ENCODE data around the gene VPS35L.
"Not testable (repeated sequence)": the region's sequence is repeated elsewhere in the genome, so short reads cannot be mapped to it uniquely, and the experiment has no call there.

The VPS35L gene

DNA sequence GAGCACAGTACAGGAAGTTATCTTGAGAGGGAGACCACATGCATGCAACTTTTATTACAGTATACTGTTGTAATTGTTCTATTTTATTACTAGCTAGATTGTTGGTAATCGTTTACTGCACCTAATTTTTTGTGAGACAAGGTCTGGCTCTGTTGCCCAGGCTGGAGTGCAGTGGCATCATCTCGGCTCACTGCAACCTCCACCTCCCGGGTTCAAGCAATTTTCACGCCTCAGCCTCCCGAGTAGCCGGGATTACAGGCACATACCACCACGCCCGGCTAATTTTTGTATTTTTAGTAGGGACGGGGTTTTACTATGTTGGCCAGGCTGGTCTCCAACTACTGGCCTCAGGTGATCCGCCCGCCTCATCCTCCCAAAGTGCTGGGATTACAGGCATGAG, 161.2 kb downstream of the VPS35L start:
- DNase-seq = not testable (repeated sequence)

DNA sequence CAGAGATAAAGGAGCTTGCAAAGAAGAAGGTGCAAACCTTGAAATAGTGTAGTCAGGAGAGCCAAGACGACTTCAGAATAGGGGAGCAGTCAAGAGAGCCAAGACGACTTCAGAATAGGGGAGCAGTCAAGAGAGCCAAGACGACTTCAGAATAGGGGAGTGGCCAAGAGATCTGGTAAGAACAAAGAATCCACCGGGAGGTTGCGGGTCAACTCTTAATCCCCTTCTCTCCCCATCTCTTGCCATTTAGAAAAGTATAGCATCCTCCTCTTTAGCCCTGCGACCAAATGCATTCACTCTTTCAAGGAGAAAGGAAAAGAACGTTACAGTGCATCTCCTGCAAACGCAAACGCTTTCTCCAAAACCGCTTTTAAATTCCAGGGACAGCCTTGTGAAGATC, 161.8 kb downstream of the VPS35L start:
- DNase-seq = peak; percentile 5

DNA sequence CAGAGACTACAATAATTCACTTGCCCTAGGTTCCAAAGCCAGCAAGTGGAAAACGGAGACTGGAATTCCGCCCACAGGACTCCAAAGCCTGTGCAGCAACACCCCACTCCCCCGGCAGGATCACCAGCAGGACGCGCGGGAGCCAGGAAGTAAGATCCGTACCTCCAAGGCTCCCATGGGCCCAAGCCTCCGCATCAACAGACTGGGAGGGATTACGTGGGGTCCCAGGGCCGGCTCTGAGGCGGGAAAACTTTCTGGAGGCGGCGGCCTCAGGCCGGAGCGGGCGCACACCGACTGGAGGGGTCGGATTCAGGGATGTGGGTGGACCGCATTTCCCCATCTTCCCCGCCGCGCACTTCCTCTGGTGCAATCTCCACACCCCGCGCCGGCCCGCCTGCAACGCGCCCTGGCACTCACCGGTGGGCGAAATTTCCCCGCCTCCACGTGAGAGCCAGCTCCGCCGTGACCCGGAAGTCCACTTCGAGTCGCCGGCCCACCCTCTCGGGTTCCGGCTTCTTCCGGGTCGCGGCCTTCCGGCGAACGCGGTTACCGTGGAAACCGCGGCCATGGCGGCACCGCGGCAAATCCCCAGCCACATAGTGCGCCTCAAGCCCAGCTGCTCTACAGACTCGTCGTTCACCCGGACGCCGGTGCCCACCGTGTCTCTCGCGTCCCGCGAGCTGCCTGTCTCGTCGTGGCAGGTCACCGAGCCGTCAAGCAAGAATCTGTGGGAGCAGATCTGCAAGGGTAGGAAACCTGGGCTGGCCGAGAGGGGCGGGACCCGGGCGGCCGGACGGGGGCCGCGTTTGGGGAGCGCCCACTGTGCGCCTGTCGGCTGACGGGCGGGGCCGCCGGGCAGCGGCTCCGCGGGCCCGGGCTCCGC, 162.5 kb downstream of the VPS35L start, which contains the start of the genes IQCK and KNOP1:
TSS of gene IQCK (plus strand) at position 531 of the 883 bp plus-strand sequence. CDS start at position 567, 36 bp downstream.
TSS of gene KNOP1 (minus strand) at position 487 of the 883 bp plus-strand sequence. CDS start 3,192 bp downstream, outside the sequence.
- DNase-seq = peak; percentile 93

DNA sequence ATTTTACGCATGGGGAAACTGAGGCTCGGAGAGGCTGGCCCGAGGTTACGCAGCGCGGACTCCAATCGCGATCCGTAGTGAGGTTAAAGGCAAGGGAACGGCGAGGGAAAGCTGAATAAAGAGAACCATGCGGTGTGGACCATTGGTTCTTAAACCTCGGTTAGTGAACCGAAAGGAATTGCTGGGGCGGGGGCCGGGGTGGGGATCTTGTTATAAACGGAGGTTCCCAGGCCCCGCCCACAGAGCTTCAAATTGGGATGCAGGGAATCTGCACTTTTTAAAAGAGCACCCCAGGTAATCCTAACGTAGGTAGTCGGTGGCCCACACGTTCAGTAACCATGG, 163.1 kb downstream of the VPS35L start:
- no peak for DNase-seq

DNA sequence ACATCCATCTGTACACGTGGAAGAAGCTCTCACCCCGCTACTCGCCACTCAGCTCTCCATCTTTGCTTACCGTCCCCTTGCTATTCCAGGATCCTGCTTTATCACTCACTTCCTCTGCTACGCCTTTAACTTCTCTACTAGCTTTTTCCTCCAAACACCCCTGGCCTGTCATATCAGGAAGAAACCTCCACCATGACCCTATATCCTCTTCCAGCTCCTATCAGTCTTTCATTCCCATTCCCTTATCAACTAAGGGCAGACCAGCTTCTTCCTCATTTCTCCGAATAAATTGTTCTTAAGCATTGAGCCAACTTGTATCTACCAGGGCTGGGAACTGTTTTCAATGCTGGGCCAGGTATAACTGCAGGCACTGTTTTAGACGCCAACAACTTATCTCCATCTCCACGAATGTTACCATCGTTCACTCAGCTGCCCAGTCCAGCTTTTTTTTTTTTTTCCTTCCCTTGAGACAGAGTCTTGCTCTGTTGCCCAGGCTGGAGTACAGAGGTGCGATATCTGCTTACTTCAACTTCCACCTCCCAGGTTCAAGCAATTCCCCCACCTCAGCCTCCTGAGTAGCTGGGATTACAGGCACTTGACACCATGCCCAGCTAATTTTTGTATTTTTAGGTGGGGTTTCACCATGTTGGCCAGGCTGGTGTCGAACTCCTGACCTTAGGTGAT, 166.9 kb downstream of the VPS35L start:
- no peak for DNase-seq

DNA sequence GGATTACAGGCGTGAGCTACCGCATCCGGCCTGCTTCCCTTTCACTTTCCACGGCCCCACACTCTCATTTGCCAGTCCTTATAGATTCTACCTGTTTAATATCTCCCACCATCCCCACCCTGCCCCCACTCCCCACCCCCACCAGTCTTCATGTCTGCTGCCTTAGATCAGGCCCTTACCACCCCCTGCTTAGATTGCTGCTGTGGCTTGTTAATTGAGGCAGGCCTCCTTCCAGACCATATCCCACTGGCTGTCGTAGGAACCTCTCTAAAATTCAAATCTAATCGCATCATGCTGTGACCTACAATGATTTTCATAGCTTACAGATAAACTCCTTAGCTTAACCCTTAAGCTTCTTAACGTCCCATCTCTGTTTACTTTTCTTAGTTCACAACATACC, 167.5 kb downstream of the VPS35L start:
- no peak for DNase-seq

DNA sequence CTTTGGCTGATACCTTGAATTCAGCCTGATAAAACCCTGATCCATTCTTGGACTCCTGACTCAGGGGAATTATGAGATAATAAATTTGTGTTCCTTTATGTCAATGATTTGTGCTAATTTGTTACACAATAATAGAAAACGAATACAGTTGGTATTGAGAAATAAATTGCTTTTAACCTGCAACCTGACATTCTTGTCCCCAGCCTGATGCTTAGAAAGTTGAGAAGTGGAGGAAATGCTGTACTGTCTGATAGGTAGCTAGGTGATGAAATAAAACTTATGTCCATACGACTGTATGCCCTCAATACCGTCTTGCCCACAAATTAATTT, 173.1 kb downstream of the VPS35L start:
- no peak for DNase-seq

DNA sequence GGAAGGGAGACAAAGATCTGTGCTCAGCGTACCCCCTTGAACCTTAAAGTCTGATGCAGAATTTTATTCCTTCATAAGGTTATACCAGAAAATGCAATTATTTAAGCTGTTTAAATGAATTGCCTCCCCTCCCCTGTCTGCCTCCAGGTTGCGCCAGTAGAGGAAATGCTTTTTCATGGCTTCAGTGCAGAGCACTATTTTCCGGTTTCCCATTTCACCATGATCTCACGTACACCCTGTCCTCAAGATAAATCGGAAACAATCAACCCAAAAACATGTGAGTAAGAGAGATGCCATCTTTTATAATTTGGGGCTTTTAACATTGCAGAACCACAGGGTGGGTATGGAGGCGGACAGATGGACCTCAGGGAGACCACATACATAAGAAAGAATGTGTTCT, 178.0 kb downstream of the VPS35L start:
- no peak for DNase-seq

DNA sequence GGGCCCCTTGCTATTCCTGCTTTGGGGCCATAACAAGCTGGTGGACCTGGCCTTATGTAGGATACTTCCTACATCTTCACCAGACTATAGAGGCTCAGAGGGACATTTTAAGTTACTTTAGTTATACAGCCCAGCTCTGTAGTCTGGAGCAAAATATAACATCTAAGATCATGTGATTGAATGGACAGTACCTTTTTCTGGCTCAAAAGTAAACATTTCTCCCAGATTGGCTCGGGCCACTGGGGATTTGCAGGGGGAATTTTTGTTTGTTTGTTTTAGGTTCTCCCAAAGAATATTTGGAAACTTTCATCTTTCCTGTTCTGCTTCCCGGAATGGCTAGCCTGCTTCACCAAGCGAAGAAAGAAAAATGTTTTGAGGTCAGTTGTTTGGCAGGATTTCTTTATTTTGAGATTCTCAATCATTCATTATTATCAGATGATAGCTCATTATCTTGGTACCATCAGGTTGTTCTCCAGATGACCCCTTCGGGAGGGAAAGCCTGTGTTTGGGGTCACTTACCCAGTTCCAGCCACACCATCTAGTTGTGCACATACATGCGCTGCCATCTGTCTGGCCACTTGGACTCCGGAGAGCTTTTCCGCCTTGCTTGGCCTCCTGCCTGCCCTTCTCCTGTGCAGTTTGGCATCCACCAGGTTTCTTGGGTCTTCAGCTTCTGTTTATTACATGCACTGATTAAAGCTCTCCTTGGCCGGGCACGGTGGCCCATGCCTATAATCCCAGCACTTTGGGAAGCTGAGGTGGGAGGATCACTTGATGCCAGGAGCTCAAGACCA, 179.8 kb downstream of the VPS35L start:
- DNase-seq = no peak

DNA sequence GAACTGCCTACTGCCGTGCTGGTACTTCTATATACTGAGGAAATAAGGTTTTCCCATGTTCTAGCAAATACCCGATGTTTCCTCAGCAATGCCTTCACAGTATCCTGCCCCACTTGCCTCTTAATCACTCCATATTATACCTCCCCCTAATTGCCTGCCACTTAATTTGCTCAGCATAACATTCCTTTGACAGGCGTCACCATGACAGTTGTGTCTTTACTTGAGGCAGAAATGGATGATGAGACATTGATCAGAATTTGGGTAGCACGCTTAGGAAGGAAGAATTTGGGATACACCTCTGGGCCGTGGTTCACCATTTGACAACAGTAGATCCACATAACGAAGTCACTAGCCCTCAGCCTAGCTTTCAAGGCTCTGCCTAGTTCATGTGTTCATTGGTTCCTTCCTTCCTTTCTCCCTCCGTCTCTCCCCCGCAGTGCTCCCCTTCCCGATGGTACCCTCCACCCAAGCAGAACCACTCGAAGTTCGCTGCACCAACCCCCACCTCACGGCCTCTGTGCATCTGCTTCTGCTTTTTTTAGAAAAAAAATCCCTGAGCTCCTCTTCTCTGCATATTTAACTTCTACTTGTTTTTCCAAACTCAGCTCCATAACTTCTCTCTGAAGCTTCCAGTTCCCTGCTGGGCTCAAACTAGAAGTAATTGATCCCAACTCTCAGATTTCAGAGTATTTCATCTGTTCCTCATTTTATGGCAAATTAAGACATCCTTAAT, 182.0 kb downstream of the VPS35L start:
- DNase-seq = no peak

DNA sequence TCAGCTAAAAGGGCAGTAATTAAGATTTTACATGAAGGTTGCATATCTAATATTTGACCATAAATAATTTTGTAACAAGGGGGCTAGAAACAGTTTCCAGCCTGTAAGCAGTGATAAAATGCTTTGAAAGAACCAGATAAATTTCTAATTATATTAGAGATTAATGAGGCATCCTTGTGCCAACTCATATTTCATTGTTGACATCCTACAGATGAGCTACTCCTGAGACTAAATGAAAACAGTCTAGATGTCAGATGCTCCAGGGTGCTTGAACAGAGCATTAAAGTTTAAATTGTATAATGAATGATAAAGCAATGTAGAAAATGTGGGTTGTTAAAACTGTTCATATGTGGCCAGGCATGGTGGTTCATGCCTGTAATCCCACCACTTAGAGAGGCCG, 185.9 kb downstream of the VPS35L start:
- no peak for DNase-seq

DNA sequence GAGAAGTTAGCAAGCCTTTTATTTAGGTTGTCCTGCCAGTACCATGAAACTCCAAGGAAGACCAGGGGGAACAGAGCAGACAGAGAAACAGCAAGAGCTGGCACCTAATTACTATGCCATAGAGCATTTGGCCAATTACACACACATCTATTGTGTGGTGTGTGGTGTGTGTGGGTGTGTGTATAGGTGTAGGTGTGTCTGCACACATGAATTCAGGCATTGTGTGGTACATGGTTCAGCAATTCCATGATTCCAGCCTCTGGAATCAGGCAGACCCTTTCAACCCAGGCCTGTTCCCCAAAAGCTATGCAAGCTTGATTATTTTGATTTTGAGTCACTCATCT, 188.3 kb downstream of the VPS35L start:
- no peak for DNase-seq

DNA sequence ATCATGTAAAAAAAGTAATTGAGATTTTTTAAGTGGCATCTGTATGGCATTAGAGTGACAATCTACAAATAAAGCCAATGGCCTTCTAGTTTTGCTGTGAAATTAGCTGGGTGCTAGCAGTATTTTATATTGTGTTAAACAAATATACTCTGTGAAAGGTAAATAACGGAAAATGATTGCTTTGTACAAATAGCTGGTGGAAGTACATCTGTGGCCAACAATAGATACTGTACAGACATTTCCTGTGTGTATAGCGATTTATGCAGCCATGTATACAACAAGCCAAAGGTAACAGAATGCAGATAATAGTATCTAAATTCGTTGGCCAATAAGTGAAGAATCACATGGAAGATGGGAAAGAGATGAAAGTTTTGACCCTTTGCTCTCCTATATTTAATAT, 189.2 kb downstream of the VPS35L start:
- no peak for DNase-seq

DNA sequence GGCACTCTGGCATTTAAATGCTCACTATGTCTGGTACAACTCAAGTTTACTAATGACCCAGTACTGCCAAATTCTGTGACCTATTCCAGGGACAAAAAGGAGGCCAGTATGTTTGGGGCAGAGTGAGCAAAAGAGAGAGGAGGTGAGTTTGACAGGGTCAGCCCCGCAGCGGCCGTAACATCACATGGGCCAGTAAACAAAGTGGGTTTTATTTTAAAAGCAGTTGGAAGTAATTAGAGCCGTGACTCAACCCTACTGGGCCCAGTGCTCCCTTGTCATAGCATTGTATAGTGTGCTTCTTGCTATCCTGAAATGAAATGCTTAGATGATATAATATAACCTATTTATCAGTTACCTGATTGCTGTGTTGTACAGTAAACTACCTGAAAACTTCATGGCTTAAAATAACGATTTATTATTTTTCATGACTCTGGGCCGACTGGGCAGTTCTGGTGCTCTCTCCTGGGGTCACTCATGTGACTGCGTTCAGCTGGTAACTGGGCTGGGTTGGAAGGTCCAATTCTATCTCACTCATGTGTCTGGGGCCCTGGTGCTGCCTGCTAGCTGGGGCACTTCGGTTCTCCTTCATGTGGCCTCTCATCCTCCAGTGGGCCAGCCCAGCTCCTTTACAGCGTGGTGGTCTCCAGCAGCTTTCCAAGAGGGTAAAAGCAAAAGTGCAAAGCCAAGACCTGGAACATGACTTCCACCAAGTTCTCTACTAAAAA, 189.9 kb downstream of the VPS35L start:
- DNase-seq = no peak

DNA sequence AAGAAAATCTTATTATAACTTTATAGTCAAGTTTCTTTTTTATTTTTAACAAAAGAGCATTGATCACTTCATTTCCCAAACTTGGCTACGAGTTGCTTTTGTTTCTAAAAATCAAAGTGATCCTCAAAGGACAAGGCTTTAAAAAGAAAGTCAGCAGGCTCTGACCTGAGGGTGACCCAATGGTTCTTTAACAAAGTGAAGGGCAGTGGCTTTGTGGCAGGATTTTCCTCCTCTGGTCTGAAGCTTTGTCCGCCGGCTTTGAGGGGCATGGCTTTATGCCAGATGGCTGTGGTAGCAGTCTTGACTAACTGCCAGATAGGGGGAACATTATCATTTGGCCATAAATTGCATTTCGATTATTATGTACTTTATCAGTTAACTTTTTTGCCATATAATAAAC, 191.1 kb downstream of the VPS35L start:
- no peak for DNase-seq

DNA sequence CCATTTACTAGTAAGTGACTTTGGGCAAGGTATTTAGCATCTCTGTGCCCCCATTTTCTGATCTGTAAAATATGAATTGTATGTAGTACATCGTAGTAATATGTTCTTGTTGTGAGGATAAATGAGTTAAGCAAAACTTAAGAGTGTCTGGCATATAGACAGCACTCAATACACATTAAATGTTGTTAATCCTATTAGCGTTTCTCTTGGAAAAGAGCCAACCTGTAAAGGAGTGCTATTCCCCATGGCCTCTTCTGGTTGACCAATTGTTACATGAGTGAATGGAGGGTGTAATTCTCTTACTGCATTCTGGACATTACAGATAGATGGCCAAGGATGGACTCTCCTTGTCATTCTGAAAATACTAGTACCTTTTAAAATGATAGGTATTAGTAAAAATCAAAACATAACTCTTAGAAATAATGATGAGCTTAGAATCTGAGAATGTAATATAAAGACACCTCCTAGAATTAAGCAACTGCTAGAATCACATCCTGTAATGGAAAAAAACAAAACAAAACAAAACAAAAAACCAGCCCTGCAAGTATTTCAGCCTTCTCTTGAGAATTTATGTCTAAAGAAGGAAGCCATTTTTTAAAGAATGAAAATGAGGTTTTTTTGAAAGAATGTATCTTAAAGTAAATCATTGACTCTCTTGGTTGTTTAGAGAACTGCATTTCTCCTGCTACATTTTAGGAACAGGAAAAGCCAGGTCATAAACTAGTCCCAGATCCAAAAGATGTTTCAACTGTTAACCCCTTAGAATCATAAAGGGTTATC, 193.1 kb downstream of the VPS35L start:
- no peak for DNase-seq

DNA sequence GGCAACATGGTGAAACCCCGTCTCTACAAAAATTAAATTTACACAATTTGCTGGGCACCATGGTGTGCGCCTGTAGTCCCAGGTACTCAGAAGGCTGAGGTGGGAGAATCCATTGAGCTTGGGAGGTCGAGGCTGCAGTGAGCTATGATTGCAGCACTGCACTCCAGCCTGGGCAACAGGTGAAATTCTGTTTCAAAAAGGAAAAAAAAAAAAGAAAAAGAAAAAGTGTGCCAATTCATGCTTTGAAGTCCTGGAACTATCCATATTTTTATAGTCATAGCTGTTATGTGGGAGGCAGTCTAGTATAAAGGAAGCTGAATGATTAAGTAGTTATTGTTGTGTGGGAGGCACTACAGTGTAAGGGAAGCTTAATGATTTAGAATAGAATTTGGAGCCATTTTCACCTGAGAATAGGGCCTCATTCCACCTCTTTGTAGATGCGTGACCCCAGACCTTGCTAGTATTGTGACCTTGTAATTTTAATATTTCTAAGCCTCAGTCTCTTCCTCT, 194.1 kb downstream of the VPS35L start:
- DNase-seq = no peak
